GM18861 (cell line): Measurements from ENCODE around the gene TCF7L2.

Experiments
- ATAC-seq: cut with Tn5 transposase; IDR thresholded peaks from one replicate; pipeline ENCODE4 v1.9.1; 2021; ENCODE audit not compliant: unreplicated experiment

TCF7L2 gene

DNA sequence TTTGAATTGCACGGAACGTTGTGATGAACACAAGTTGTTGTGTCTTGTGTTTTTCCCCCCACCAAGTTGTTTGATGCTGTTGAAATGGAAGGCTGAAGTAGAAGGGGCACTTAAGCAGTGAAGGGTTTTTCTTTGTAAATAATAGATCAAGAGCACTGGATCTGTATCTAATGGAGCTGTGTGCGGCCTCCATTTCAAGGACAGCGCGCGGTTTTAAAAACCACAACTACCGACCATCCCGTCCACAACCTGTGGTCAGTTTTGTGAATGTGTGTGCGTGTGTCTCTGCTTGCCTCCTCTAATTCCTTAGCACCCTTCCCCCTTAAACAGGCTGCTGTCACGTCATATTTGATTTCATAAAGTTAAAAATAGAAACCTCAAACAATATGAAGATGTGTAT lies 165.5 kb downstream of the TCF7L2 start:
- no peak for ATAC-seq

DNA sequence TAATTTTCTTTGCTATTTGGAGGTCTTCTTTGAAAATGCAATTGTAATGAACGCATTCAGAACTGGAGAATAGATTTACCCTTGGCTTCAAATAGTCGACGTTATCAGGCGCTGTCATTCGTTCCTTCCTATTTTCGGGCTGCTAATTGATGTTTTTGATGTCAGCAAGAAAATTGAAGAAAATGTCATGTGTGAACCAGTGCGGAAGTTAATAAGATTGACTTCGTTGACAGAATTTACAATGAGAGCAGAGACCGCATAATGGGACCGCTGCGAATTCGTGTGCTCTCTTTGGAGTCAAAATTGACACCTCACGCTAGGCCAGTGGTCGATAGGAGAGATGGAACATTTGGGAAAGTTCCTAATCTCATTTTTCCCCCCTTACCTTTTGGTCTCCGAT lies 168.8 kb downstream of the TCF7L2 start:
- ATAC-seq: no peak

DNA sequence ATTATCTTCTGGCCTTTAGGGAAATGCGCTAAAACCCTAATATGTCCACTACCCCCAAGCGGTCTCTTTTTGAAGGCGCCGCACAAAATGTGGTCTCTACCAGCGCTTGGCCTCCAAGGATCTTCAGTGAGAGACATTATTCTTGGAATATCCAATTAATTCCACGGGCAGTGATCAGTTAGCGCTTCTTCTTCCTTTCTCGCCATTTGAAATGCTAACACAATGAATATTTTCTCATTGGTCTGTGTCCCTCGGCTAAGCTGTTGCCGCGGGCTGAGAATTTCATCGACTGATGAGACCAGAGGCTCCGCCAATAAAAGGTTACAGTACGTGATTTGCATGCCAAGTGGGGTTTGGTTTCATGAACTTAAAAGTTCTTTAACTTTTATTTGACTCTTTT lies 169.8 kb downstream of the TCF7L2 start:
- ATAC-seq: no peak

DNA sequence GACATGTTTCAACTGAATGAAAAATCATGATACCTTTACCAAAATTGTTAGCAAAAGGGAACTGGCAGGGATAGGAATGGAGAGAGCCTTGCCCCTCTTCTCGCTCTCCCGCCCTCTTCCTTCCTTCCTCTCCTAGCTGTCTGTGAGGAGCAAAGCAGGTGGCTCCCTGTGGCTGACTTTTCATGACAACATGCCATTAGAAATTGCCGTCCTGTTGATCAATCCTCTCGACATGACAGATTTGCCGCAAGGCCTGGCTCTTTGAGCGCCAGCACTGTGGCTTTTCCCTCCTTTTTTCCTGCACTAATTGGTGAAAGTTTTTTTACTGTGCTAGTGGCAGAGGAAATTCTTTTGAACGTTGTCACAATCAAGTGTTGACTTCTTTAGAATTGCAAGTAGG lies 171.1 kb downstream of the TCF7L2 start:
- ATAC-seq: no peak

DNA sequence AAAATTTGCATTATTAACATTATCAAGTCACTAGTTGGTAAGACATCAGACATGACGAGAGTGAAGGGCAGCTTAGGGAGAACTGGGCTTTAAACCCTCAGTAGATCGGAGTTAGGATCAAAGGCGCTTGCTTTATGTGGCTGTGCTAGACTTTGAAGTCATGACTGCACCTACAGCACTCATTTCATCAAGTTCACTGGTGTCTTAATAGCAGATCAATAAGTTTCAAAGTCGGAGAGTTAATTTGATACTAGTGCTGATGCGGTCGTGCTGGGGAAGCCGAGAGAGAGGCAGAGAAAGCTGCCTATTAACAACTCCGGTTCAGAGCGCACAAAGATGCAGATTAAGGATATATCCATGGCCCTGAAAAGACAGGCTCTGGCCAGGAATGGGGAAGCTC lies 172.9 kb downstream of the TCF7L2 start:
- ATAC-seq: no peak

DNA sequence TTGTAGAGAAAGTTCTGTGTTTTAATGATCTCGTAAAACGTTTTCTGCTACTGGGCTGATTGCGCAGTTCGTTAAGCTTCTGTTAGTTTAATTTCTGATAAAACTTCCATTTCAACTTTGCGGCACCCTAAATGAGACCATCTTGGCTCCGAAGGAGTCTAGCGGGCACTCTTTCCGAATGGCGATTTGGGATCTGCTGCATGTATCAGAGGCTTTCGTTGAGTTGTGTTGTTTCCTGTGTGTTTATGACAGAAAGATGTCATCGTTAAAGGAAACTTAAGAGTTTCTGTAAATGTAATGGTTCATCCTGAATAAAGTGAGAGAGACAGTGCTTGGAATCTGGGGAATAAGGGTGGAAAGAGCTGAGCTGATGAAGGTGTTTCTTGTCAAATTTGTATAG lies 174.7 kb downstream of the TCF7L2 start:
- ATAC-seq: no peak

DNA sequence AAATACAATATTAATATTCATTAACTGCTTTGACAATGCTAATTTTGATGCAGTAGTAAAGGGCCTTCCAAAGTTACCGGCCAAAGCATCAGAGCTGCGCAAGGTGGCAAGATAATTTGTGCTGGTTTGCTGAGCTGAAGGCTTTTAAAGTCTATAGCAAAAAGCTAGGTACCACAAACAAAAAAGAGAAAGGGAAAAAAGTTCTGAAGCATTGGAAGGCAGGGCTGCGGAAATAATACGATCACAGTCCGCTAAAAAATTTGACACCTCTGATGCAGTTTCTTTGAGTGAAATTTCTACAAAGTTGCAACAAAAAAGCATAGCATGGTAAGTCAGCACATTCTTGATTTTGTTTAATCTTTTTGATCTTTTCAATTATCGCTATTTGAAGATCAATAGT lies 175.6 kb downstream of the TCF7L2 start:
- no peak for ATAC-seq

DNA sequence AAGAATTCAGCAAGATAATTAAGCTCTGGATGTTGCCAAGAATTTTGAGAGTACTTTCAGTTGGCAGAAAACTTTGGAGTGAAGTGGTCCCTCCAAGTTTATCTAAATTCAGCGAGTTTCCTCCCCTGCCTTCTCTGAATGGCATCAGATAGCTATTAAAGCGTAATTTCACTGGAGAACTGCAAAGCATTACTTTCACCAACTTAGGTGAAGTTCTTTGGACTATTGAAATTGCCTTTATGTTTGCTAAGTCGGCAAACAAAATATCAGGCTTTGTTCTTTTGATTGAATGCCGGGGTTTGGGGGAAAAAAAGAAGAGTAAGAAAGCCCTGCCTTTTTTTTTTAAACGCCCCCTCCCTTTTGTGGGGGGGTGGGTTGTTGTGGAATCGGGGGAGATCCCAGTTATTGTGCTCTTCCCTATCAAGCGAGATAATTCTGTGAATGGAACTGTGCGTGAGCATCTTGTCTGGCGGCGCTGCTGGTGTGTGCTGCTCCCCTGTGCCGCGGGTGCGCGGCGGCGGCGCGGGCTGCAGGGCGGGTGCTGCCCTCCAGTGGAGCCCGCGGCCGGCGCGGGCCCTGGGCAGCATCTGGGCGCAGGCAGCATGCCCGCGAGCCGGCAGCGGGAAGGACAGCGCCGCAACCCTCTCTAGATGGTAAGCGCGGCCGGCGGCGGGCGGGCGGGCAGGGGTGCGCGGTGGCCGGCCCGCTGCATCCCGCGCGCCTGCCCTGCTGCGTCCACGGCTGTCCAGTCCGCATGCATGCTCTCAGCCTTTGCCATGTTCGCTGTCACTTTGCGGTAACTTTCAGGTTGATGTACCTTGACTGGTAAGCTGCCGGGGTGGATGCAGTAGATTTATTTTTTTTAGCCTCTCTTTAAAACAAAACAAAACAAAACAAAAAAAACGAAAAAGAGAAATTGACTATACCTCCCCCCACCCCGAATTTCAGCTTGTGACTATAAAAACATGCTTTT lies 176.5 kb downstream of the TCF7L2 start:
- no peak for ATAC-seq

DNA sequence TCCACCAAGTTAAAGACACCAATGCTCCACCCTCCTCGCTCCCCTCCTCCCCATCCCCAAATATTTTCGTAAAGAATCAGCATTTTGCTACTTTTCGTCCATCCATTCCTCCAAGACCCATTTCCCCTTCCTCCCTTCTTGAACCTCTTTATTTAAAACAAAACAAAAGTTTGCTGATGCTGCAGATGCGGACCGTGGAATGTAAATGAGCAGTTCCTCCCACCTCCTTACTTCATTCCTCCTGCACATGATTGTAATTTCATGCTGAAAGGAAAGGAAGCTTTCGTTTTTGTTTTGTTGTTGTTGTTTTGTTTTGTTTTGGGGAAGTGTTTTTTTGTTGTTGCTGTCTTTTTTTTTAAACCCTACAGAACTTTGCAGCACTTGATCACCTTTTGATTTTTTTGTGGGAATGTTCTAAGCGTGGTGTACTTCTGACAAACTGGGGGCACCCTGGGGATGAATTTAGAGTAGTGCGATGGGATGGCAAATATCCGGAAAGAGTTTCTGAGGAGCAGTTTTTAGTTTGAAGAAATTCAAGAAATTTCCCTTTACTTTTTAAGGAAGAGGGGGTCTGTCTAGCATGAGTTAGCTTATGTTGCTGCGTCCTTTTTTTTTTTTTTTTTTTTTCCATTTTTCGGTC lies 177.3 kb downstream of the TCF7L2 start:
- ATAC-seq: no peak

DNA sequence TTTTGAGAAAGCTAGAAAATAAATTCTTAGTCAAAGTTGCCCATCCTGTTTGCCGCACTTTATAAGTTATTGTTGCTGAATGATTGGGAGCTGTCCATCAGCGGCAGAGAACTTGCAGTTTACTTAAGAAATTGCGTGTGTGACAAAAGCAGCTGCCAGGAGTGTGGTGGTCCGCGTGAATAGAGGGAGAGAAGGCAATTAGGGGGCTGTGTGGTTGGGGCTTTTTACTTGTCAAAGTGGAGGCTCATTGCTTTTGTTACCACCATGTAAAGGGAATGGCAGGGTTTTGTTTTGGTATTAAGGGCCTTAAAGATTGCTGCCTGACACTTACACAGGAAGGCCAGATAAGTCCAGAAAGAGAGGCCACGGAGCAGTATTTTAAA lies 177.8 kb downstream of the TCF7L2 start:
- no peak for ATAC-seq

DNA sequence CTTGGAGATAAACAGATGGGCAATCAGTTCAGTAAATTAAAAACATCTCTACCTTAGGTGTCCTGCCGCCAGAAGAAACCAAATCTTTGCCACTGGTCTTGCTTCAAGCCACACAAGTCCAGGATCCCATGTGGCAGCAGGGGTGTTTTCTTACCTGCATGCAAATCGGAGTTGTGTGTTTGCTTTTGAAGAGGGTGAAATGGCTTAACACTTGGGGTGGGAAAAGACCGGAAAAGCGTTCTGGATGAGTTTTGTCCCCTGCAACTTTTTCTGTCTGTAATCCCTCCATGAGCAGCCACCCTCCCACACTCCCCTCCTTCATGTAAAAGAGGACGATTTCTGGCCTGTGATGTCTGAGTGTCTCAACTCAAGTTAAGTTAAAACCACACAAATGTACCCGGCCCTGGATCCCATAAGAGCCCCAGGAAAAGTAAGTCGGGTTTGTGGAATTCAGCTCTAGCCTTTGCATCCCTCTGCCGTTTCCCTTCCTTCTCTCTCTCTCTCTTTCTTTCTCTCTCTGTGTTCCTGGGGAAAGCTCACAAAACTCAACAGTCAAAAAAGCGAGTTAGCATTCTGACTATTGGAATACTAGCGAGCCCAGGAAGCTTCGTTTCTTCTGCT lies 178.5 kb downstream of the TCF7L2 start:
- ATAC-seq: no peak

DNA sequence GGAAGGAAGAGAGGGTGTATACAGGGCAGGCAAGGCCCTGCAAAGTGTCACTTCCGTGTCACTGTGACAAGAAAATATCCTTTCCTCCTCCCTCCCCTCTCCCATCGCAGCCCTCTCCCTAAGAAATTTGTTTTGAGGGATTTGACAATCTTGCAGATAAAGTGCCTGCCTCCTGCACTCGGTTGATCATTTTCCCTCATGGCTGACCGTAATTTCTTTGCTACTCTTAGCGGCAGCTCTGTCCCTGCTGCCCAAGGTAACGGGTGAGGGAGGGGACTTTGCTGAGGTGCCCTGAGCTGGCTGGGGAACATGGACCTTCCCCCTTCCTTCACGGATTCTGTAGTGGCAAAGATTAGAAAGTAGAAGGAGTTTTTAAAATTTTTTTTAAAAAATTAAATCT lies 179.1 kb downstream of the TCF7L2 start:
- no peak for ATAC-seq

DNA sequence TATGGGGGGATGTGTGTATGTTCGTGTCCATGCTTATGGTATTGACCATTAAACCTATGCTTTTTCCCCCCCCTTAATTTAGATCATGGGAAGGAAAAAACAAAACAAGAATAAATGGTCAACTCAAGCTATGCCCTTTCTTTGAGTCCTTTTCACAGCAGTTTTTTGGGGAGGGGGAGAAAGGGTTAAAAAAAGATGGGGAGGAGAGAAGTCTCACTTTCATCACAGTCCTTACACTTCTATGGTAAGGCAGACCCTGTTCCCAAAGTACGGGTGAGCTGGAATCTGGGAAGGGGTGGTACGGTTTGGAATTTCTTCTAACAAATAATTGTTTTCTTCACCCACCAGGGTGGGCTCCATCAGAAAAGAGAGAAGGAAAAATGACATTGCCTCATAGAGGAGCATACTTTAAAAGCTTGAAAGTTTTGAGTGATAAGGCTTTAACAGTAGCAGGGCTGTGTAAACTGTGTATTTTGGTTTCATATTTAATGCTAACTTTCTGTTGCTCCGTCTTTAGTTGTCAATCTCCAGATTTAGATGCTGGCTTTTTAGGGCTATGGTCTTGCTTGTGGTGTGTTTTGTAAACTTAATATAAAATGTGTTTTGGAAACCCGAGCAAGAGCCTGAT lies 180.1 kb downstream of the TCF7L2 start:
- ATAC-seq: no peak

DNA sequence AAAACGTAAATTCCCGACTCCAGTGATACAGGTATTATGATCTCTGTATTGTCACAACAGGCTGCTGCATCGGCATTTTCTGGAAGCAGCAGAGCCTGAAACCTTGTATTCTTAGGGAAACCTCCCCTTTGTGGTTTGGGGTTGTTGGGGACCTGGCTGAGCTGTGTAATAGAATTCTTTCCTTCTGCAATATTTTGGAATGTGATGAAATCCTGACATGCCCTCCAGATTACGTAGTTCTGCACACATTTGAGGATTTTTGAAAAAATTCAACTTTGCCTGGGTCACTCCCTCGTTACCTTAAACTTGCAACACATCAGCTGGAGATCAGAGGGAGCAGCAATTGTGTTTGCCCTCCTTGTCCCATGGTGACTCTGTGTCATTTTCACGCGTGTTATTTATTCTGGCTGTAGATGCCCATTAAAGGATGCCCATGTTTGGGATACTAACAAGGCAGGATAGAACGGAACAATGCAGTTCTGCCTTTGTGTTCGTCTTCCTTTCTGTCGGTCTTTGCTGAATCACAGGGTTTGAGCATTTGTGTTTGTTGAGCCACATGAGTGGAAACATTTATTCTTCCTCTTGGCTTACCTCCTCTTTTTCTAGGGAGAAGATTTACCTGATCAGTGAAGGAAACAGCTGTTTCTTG lies 181.7 kb downstream of the TCF7L2 start:
- no peak for ATAC-seq

DNA sequence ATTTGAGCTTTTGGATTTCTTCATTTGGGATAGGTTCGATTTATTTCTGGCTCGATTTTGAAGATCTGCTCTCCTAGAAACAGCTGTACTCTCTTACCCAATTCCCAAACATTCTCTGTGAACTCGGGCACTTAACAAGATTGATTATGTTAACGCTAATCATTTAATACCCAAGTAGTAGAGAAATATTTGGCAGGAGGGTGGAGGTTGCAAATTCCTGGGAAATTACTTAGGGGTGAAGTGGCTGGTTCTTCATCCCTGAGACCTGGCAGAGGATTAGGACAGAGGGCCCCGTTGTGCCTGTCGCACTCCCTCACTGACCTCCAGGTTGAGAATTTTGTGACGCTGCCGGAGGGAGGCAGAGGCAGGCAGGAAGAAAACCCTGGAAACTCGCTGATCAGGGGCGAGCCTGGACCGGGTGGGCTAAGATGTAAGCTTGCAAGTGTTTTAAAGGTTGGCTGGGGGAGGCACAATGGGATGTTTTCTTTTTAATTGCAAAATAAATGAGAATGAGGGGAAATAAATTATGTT lies 182.6 kb downstream of the TCF7L2 start:
- no peak for ATAC-seq

DNA sequence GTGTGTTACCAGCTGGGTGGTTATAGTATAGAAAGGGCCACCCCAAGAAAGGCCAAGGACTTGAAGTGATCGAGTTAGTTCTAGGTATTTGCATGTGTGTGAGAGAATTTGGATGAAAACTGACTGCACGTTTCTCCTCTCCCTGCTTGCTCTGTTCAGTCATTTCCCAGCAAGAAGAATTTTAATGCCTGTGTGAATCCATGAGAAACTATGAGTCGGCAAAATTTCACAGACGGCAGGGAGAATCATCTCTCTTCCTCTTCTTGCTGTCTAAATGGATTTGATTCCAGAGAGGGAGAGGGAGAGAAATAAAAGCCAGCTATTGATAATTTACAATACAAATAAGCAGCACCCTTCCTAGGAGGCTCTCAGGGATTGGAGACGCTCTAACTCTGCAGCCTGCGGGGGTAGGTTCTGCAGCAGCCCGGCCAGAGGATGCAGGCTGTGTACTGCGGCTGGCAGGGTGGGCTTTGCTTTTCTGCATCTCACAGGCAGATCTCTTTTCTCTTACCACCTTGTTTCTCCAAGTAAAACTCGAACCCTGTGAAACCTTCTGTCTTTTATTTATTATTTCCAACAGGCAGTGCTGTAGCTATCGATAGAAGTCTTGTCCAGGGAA lies 183.6 kb downstream of the TCF7L2 start:
- ATAC-seq: no peak

DNA sequence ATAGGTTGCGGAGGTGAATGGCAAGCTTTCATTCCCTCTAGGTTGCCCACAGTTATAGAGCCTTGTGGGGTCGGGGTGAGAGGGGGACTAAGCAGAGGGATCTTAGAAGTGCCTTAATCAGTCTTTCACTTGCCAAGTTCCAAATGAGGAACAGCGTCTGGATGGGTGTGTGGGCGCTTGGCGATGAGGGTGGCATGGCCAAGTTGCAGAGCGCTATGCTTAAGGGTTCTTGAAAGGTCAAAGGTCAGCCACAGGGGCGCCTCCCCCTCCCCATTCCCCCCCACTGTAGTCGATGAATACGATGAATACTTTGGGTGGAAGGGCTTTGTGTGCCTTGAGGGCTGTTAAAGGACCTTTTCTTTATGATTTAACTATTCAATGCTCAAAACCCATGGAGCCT lies 185.0 kb downstream of the TCF7L2 start:
- ATAC-seq: no peak

DNA sequence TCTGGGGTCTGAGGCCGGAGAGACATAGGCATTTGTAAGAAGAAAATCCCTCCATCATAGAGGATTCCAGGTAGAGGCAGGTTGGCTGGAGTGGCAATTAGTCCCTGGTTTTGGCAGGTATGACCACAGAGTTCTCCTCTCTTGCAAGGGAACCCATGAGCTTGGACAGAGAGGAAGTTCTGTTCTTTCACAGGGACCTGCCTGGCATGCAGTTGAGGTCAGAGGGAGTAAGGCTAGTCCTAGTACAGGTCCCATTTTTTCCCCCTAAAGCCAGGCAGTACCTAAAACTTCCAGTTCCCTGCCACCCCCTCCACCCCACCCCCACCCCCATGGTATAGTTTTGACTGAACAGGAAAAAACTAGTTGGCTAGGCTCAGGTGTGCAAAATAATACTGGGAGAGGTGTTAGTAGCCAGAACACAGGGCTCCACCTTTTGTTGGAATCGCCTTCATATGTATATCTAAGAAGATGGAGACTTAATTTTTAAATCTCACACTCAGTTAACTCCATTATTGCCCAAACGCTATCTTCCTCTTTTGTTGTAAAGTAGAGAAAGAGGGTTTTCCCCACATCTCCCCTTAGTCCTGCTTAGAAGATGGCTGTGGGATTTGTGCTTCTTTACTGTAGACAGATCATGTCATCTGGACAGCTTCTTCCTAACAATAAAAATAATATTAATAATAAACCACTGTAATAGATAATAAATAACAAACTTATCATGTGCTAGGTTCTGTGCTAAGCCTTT lies 188.1 kb downstream of the TCF7L2 start:
- ATAC-seq: no peak

DNA sequence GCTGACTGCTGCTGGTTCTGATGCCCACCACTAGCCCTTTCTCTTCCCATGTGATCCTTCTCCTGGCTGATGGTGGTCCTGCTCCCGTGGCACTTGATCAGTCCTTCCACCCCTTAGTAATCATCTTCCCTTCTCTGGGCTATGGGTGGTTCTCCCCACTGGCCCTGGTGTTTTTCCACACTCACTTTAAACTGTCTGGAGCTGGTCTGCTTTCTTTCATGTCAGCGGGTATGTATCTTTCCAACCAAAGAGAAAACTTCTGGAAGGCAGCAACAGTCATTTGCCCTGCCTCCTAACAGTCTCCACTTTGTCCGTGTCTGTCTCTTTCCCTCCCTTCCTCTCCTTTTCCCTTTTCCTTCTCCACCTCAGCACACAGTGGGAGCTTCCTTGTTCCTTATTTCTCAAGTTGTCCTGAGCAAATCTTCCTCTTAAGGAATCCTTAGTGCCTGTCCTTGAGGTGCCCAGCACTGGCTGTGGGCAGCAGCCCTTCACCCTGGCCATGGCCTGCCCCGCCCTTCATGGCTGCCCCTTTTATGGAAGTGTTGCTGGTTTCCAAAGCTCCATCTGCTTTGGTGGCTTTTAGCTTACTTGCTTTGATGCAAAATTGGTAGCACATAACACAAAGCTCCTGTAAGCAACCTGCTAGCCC lies 189.0 kb downstream of the TCF7L2 start:
- ATAC-seq: no peak
